Pancreas (tissue), 10 donors: ENCODE results near the gene TMEM256. TPM values are rescaled to one million over a fixed set of nuclear protein-coding genes. Genes with fewer than 3 reads are reported as not detected.

Source experiments
- ATAC-seq, 4 donors: fragments of 200-7000 bp; cut with Tn5 transposase; one replicate each; pipeline versions ENCODE4 v1.8.0 to v1.9.1; 2020; ENCODE audit warnings: mild to moderate bottlenecking in 4 of 4, moderate library complexity in 4 of 4
- DNase-seq, 6 donors: peaks; one replicate each; pipeline ENCODE4 v3.0.0-alpha.2; 2020
- FAIRE-seq: peaks from 2 replicates; lab custom pipeline; 2012; peaks lifted over from hg19 to GRCh38; lab: Jason Lieb, UNC
- H3K27ac ChIP-seq, 4 donors: fragments of 200-600 bp; sonication (generic); 1 replicate in 3 of 4; 2 replicates in 1 of 4; pipeline versions ENCODE4 v1.5.0 to v1.8.0; 2020
- H3K27me3 ChIP-seq, 4 donors: fragments of 200-600 bp; one replicate each; pipeline ENCODE4 v1.8.0; 2021
- H3K36me3 ChIP-seq, 3 donors: fragments of 200-600 bp; sonication (generic) in 1 of 3; one replicate each; pipeline versions ENCODE4 v1.5.0 to v1.8.0; 2020 to 2021
- H3K4me1 ChIP-seq, 3 donors: fragments of 200-600 bp; one replicate each; pipeline ENCODE4 v1.8.0; 2021
- H3K4me3 ChIP-seq, 4 donors: fragments of 200-600 bp; sonication (generic) in 2 of 4; one replicate each; pipeline versions ENCODE4 v1.5.0 to v1.8.0; 2020 to 2021
- H3K9me3 ChIP-seq, 4 donors: fragments of 200-600 bp; one replicate each; pipeline ENCODE4 v1.8.0; 2021
- WGBS, 2 donors: extraction: QIAGEN DNeasy Blood & Tissue Kit; methylation state at CpG; one replicate each; pipeline ENCODE4 v1.1.7; 2013; 5-methylcytosine and 5-hydroxymethylcytosine counted together
- intact Hi-C, 3 donors: fragments of 100-400 bp; cut with DNase I; formaldehyde crosslinking; loops; one replicate each; pipeline versions ENCODE4 v1.11.1 to v1.14.2; 2022
- polyA plus RNA-seq, 2 donors: library from polyadenylated mRNA; stranded (reverse); fragments of 200-250 nt; gene quantifications; one replicate each; pipeline ENCODE4 v1.2.3, GENCODE V29; 2013
- total RNA-seq, 6 donors: library from RNA; stranded (reverse); fragmentation: NEBNext Ultra II Directional in 4 of 6; extraction: Animal tissue kit (Norgen Biotek cat#: 25700) in 4 of 6; gene quantifications; one replicate each; pipeline versions ENCODE4 v1.2.1 to v1.2.4, GENCODE V29; 2021 to 2023
- TF ChIP-seq, protein P1 (sequence below), 4 donors: fragments of 200-600 bp; sonication (generic) in 3 of 4; IDR thresholded peaks; one replicate each; pipeline versions ENCODE4 v1.5.0 to v1.8.0; 2021; ENCODE audit warnings: antibody characterized with exemption in 4 of 4
- donor health status: healthy with polysubstance abuse.
- donor health status: DM: no; HTN: no; CAD: no; lungs with moderate emphysema.
- donor health status: DM: no; HTN: no; CAD: no.
- donor health status: control.
- donor health status: control.
- donor health status: Bipolar disorder and iron deficiency.
- donor health status: DM: yes; HTN: yes; CAD: no.
- donor health status: DM: no; HTN: no; CAD: no.
- donor health status: DM: no; HTN: no; CAD: no.
- donor health status: DM: yes; HTN: yes; CAD: no.

TMEM256 gene
- total and polyA plus RNA-seq, 8 donors = 32.8 to 119 (median 51.2) TPM

DNA sequence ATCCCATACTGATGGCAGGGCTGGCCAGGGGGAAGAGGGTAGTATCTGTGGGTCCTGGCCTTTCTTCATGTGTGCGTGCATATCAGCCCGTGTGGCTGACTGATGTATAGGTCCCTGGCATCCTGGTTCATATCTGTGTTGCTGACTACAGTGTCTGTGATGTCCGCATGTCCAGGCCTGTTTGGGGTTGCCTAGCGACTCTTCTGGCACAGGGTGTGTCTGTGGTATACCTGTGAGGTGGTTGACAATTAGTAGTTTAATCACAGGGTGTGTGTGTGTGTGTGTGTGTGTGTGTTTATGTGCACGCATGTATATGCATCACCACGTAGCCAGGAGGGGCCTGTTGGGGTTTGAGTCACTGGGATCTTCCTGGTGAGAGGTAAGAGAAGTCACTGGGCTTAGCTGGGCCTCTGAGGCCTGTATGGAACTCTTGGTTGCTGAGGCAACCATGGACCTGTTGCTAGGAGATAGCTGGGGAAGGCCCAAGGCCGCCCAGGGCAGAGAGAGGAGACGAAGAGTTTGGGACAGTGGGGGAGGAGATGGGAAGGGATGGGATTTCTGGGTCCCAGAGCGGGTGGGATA lies 49.5 kb downstream of the TMEM256 start:
- FAIRE-seq = no peak
- peaks cover 7 to 21% (median 8%) of the 10 kb centered on the region in 3 donors for H3K4me1 ChIP-seq
- no peak for ATAC-seq
- H3K4me3 ChIP-seq = no peak overlapping the region
- no peaks in the 10 kb centered on the region for H3K9me3 ChIP-seq
- no peaks in the 10 kb centered on the region for H3K36me3 ChIP-seq
- H3K27ac ChIP-seq = no peak overlapping the region
- no peaks in the 10 kb centered on the region for H3K27me3 ChIP-seq
- TF ChIP-seq, protein P1, sequence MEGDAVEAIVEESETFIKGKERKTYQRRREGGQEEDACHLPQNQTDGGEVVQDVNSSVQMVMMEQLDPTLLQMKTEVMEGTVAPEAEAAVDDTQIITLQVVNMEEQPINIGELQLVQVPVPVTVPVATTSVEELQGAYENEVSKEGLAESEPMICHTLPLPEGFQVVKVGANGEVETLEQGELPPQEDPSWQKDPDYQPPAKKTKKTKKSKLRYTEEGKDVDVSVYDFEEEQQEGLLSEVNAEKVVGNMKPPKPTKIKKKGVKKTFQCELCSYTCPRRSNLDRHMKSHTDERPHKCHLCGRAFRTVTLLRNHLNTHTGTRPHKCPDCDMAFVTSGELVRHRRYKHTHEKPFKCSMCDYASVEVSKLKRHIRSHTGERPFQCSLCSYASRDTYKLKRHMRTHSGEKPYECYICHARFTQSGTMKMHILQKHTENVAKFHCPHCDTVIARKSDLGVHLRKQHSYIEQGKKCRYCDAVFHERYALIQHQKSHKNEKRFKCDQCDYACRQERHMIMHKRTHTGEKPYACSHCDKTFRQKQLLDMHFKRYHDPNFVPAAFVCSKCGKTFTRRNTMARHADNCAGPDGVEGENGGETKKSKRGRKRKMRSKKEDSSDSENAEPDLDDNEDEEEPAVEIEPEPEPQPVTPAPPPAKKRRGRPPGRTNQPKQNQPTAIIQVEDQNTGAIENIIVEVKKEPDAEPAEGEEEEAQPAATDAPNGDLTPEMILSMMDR (IDR thresholded peaks at IDR 0.05) = no peak
- intact Hi-C loops = loop anchor here in 2 of 3 donors (10.0 kb wide), 3 partner anchors 80 to 230 kb away; partner anchors contain the start of genes FGF11 (in 2 of the 2), TMEM102 (in 2 of the 2), MPDU1 (in 1 of the 2) and TNFSF13 (in 1 of the 2)
- 66 to 71% methylated on average over 9 of the region's 9 CpGs for WGBS, 2 donors
- no peak for DNase-seq

Other genes with a start within 250 kb of the TMEM256 start
Only the 30 nearest of the 39 such genes appear.
- 10 to 100 TPM in 5 of 6 donors, 1 to 10 TPM in 1; 9.6 to 26.9 (median 13.7) TPM for gene DVL2, start 169.6 kb downstream of the TMEM256 start, total RNA-seq
- gene DVL2, start 169.6 kb downstream of the TMEM256 start, polyA plus RNA-seq = 10 to 100 TPM; 17.6 to 26.4 TPM
- 10 to 100 TPM in 4 of 6 donors, 1 to 10 TPM in 2; 7.0 to 19.8 (median 11.4) TPM for gene PHF23, start 164.6 kb downstream of the TMEM256 start, total RNA-seq
- 10 to 100 TPM; 11.4 to 23.3 TPM for gene PHF23, start 164.6 kb downstream of the TMEM256 start, polyA plus RNA-seq
- gene GABARAP, start 161.6 kb downstream of the TMEM256 start, total RNA-seq = 100 to 1,000 TPM; 231 to 346 (median 294) TPM
- gene GABARAP, start 161.6 kb downstream of the TMEM256 start, polyA plus RNA-seq = 100 to 1,000 TPM; 520 to 639 TPM
- 10 to 100 TPM; 42.0 to 75.2 (median 53.8) TPM for gene CTDNEP1, start 152.4 kb downstream of the TMEM256 start, total RNA-seq
- gene CTDNEP1, start 152.4 kb downstream of the TMEM256 start, polyA plus RNA-seq = 10 to 100 TPM; 47.4 to 67.9 TPM
- 10 to 100 TPM; 11.7 to 27.1 (median 19.5) TPM for gene ELP5, start 151.9 kb downstream of the TMEM256 start, total RNA-seq
- 10 to 100 TPM; 14.1 to 41.1 TPM for gene ELP5, start 151.9 kb downstream of the TMEM256 start, polyA plus RNA-seq
- gene CLDN7, start 141.6 kb downstream of the TMEM256 start, total RNA-seq = 10 to 100 TPM; 49.1 to 89.7 (median 62.7) TPM
- 10 to 100 TPM; 55.7 to 69.1 TPM for gene CLDN7, start 141.6 kb downstream of the TMEM256 start, polyA plus RNA-seq
- gene SLC2A4, start 122.4 kb downstream of the TMEM256 start, total RNA-seq = under 1 TPM; 0.16 to 0.95 (median 0.37) TPM
- 1 to 10 TPM; 1.0 to 1.8 TPM for gene SLC2A4, start 122.4 kb downstream of the TMEM256 start, polyA plus RNA-seq
- gene YBX2, start 109.5 kb downstream of the TMEM256 start, total RNA-seq = under 1 TPM; 0.12 to 0.59 (median 0.29) TPM
- 1 to 10 TPM; 1.2 TPM for gene YBX2, start 109.5 kb downstream of the TMEM256 start, polyA plus RNA-seq
- 100 to 1,000 TPM; 104 to 220 (median 187) TPM for gene EIF5A, start 96.5 kb downstream of the TMEM256 start, total RNA-seq
- gene EIF5A, start 96.5 kb downstream of the TMEM256 start, polyA plus RNA-seq = 100 to 1,000 TPM; 167 to 205 TPM
- gene GPS2, start 88.7 kb downstream of the TMEM256 start, total RNA-seq = 10 to 100 TPM; 22.1 to 33.5 (median 27.6) TPM
- gene GPS2, start 88.7 kb downstream of the TMEM256 start, polyA plus RNA-seq = 100 to 1,000 TPM in 1 of 2 donors, 10 to 100 TPM in 1; 68.9 to 101 TPM
- 10 to 100 TPM; 12.6 to 27.1 (median 15.4) TPM for gene NEURL4, start 74.8 kb downstream of the TMEM256 start, total RNA-seq
- gene NEURL4, start 74.8 kb downstream of the TMEM256 start, polyA plus RNA-seq = 10 to 100 TPM; 49.0 to 72.1 TPM
- gene ACAP1, start 67.6 kb downstream of the TMEM256 start, total RNA-seq = 1 to 10 TPM; 1.6 to 5.6 (median 3.0) TPM
- gene ACAP1, start 67.6 kb downstream of the TMEM256 start, polyA plus RNA-seq = 1 to 10 TPM; 2.9 to 4.4 TPM
- 1 to 10 TPM; 3.4 to 6.6 (median 4.3) TPM for gene KCTD11, start 51.9 kb downstream of the TMEM256 start, total RNA-seq
- 1 to 10 TPM; 7.2 TPM for gene KCTD11, start 51.9 kb downstream of the TMEM256 start, polyA plus RNA-seq
- gene TMEM95, start 48.9 kb downstream of the TMEM256 start, total RNA-seq = not detected
- gene TMEM95, start 48.9 kb downstream of the TMEM256 start, polyA plus RNA-seq = not detected
- 1 to 10 TPM; 4.9 to 9.0 (median 5.7) TPM for gene TNK1, start 23.0 kb downstream of the TMEM256 start, total RNA-seq
- gene TNK1, start 23.0 kb downstream of the TMEM256 start, polyA plus RNA-seq = 10 to 100 TPM; 10.8 to 13.8 TPM
- gene PLSCR3, start 9.6 kb downstream of the TMEM256 start, total RNA-seq = 10 to 100 TPM in 2 of 6 donors, 1 to 10 TPM in 4; 6.5 to 15.6 (median 9.0) TPM
- gene PLSCR3, start 9.6 kb downstream of the TMEM256 start, polyA plus RNA-seq = 10 to 100 TPM; 14.0 to 20.1 TPM
- gene NLGN2, start 3.7 kb upstream of the TMEM256 start, total RNA-seq = 1 to 10 TPM; 2.9 to 8.4 (median 4.5) TPM
- gene NLGN2, start 3.7 kb upstream of the TMEM256 start, polyA plus RNA-seq = 10 to 100 TPM in 1 of 2 donors, 1 to 10 TPM in 1; 7.4 to 13.7 TPM
- not detected for gene SPEM1, start 16.2 kb upstream of the TMEM256 start, total RNA-seq
- not detected for gene SPEM1, start 16.2 kb upstream of the TMEM256 start, polyA plus RNA-seq
- not detected for gene SPEM2, start 21.5 kb upstream of the TMEM256 start, total RNA-seq
- not detected for gene SPEM2, start 21.5 kb upstream of the TMEM256 start, polyA plus RNA-seq
- gene SPEM3, start 24.8 kb upstream of the TMEM256 start, total RNA-seq = not detected
- not detected for gene SPEM3, start 24.8 kb upstream of the TMEM256 start, polyA plus RNA-seq
- gene TMEM102, start 31.3 kb upstream of the TMEM256 start, total RNA-seq = 1 to 10 TPM; 2.4 to 7.8 (median 3.6) TPM
- gene TMEM102, start 31.3 kb upstream of the TMEM256 start, polyA plus RNA-seq = 1 to 10 TPM; 2.2 to 2.9 TPM
- gene FGF11, start 35.4 kb upstream of the TMEM256 start, total RNA-seq = 1 to 10 TPM in 1 of 6 donors, under 1 TPM in 5; 0.09 to 1.1 (median 0.31) TPM
- under 1 TPM; 0.61 to 0.65 TPM for gene FGF11, start 35.4 kb upstream of the TMEM256 start, polyA plus RNA-seq
- gene CHRNB1, start 41.0 kb upstream of the TMEM256 start, total RNA-seq = 10 to 100 TPM in 2 of 6 donors, 1 to 10 TPM in 4; 7.5 to 15.0 (median 8.7) TPM
- gene CHRNB1, start 41.0 kb upstream of the TMEM256 start, polyA plus RNA-seq = 10 to 100 TPM in 1 of 2 donors, 1 to 10 TPM in 1; 9.7 to 11.1 TPM
- gene ZBTB4, start 75.5 kb upstream of the TMEM256 start, total RNA-seq = 10 to 100 TPM; 20.3 to 30.2 (median 22.2) TPM
- gene ZBTB4, start 75.5 kb upstream of the TMEM256 start, polyA plus RNA-seq = 10 to 100 TPM; 17.3 to 19.2 TPM
- gene SLC35G6, start 77.3 kb upstream of the TMEM256 start, total RNA-seq = not detected
- gene SLC35G6, start 77.3 kb upstream of the TMEM256 start, polyA plus RNA-seq = under 1 TPM in 1 of 2 donors, not detected in 1; 0.08 TPM
- gene POLR2A, start 80.3 kb upstream of the TMEM256 start, total RNA-seq = 10 to 100 TPM; 45.7 to 62.6 (median 53.8) TPM
- 10 to 100 TPM; 24.5 to 83.6 TPM for gene POLR2A, start 80.3 kb upstream of the TMEM256 start, polyA plus RNA-seq
- gene TNFSF12, start 145.0 kb upstream of the TMEM256 start, total RNA-seq = 10 to 100 TPM; 11.0 to 21.2 (median 12.7) TPM
- 10 to 100 TPM; 24.2 to 27.7 TPM for gene TNFSF12, start 145.0 kb upstream of the TMEM256 start, polyA plus RNA-seq
- 10 to 100 TPM; 10.5 to 31.2 (median 15.4) TPM for gene TNFSF13, start 154.7 kb upstream of the TMEM256 start, total RNA-seq
- 10 to 100 TPM; 16.9 to 17.8 TPM for gene TNFSF13, start 154.7 kb upstream of the TMEM256 start, polyA plus RNA-seq
- 10 to 100 TPM; 14.7 to 24.1 (median 15.7) TPM for gene SENP3, start 157.8 kb upstream of the TMEM256 start, total RNA-seq
- 10 to 100 TPM; 25.5 to 33.1 TPM for gene SENP3, start 157.8 kb upstream of the TMEM256 start, polyA plus RNA-seq
- 10 to 100 TPM in 3 of 6 donors, 1 to 10 TPM in 3; 3.7 to 60.0 (median 11.1) TPM for gene CD68, start 175.5 kb upstream of the TMEM256 start, total RNA-seq
- 1 to 10 TPM; 1.8 to 9.7 TPM for gene CD68, start 175.5 kb upstream of the TMEM256 start, polyA plus RNA-seq